ENCODE measurements around the gene HARBI1.
A peak's percentile ranks its signal among the peaks of the same experiment; 100 is the strongest.
"Not testable (repeated sequence)": the region's sequence is repeated elsewhere in the genome, so short reads cannot be mapped to it uniquely, and the experiment has no call there.

The HARBI1 gene

GRCh38 chr11:46594374-46594700, 22.7 kb downstream of the HARBI1 start:
- H3K4me1 ChIP-seq = peaks cover 0 to 45% (median 23%) of the 10 kb centered on the region in 4 donors
- no peak for TF ChIP-seq CTCF (IDR thresholded peaks at IDR 0.05)
- H3K27me3 ChIP-seq = no peaks in the 10 kb centered on the region
- H3K9me3 ChIP-seq = no peaks in the 10 kb centered on the region
- intact Hi-C loops (cut with DNase I; ENCODE audit: low total_unique reads) = no loop called here
- H3K36me3 ChIP-seq = no peaks in the 10 kb centered on the region
- H3K27ac ChIP-seq = peak overlapping the region; percentile 82 to 83
- DNase-seq = no peak
- peak overlapping the region; percentile 86 for H3K4me3 ChIP-seq

- Histone ChIP-seq H3K27ac (peak within 1 kb of the TSS; percentile 82 to 83), H3K4me3 (peak within 1 kb of the TSS; percentile 86), H3K9me3 (no peaks in the 10 kb centered on the region), H3K27me3 (no peaks in the 10 kb centered on the region), H3K4me1 (peaks cover 0 to 51% (median 23%) of the 10 kb centered on the region in 4 donors), H3K36me3 (no peaks in the 10 kb centered on the region)
- intact Hi-C loops (cut with DNase I; ENCODE audit: low total_unique reads) = no loop called here
- DNase-seq = peak; percentile 86 to 90
- no peak for TF ChIP-seq CTCF (IDR thresholded peaks at IDR 0.05)
Measured at GRCh38 chr11:46593550-46594373, 23.3 kb downstream of the HARBI1 start, which contains the start of gene AMBRA1. Gene AMBRA1 (minus strand): TSS chr11:46594023. CDS start chr11:46548380, 45,643 bp downstream.

- Histone ChIP-seq H3K4me1 (peaks cover 0 to 52% (median 25%) of the 10 kb centered on the region in 4 donors), H3K27ac (peak overlapping the region; percentile 7 to 14), H3K9me3 (no peaks in the 10 kb centered on the region), H3K4me3 (no peak overlapping the region), H3K36me3 (no peaks in the 10 kb centered on the region), H3K27me3 (no peaks in the 10 kb centered on the region)
- no peak for DNase-seq
- intact Hi-C loops (cut with DNase I; ENCODE audit: low total_unique reads) = no loop called here
- no peak for TF ChIP-seq CTCF (IDR thresholded peaks at IDR 0.05)
Measured at GRCh38 chr11:46590740-46591605, 26.1 kb downstream of the HARBI1 start.

GRCh38 chr11:46588915-46589314, 28.1 kb downstream of the HARBI1 start:
- no peak for DNase-seq
- Histone ChIP-seq H3K9me3 (no peaks in the 10 kb centered on the region), H3K27me3 (no peaks in the 10 kb centered on the region), H3K4me1 (peaks cover 0 to 45% (median 25%) of the 10 kb centered on the region in 4 donors), H3K27ac (no peak overlapping the region), H3K4me3 (no peak overlapping the region), H3K36me3 (no peaks in the 10 kb centered on the region)
- TF ChIP-seq CTCF (IDR thresholded peaks at IDR 0.05) = no peak
- intact Hi-C loops (cut with DNase I; ENCODE audit: low total_unique reads) = no loop called here

- no peak for DNase-seq
- H3K36me3 ChIP-seq = no peaks in the 10 kb centered on the region
- no peaks in the 10 kb centered on the region for H3K9me3 ChIP-seq
- H3K4me1 ChIP-seq = peaks cover 0 to 45% (median 24%) of the 10 kb centered on the region in 4 donors
- intact Hi-C loops (cut with DNase I; ENCODE audit: low total_unique reads) = no loop called here
- H3K27me3 ChIP-seq = no peaks in the 10 kb centered on the region
- no peak overlapping the region for H3K4me3 ChIP-seq
- no peak overlapping the region for H3K27ac ChIP-seq
- no peak for TF ChIP-seq CTCF (IDR thresholded peaks at IDR 0.05)
Measured at GRCh38 chr11:46588131-46588530, 28.9 kb downstream of the HARBI1 start.

- intact Hi-C loops (cut with DNase I; ENCODE audit: low total_unique reads); H3K36me3 ChIP-seq; H3K4me1 ChIP-seq; H3K9me3 ChIP-seq; H3K4me3 ChIP-seq; H3K27me3 ChIP-seq; DNase-seq; H3K27ac ChIP-seq: not testable (repeated sequence)
Measured at GRCh38 chr11:46583513-46583912, 33.5 kb downstream of the HARBI1 start.

Data from tibial artery (tissue), 4 donors.